ENCODE results near the gene POLR2I. TPM values are rescaled to one million over a fixed set of nuclear protein-coding genes. Genes with fewer than 3 reads are reported as not detected.
A peak's percentile ranks its signal among the peaks of the same experiment; 100 is the strongest.

Gene POLR2I
- total RNA-seq, 1 donor from 2014 or later, result 66.4 TPM

- Mint-ChIP-seq H3K9me3 (ENCODE audit: unreplicated experiment) (no peaks in the 10 kb centered on the region), H3K27me3 (ENCODE audit: unreplicated experiment) (peaks cover 7% of the 10 kb centered on the region), H3K36me3 (ENCODE audit: low read depth, unreplicated experiment) (peaks cover 8% of the 10 kb centered on the region), H3K4me3 (ENCODE audit: unreplicated experiment) (no peak overlapping the region), H3K27ac (ENCODE audit: unreplicated experiment) (no peak overlapping the region), H3K4me1 (ENCODE audit: unreplicated experiment) (peaks cover 6% of the 10 kb centered on the region)
- TF ChIP-seq CTCF (IDR thresholded peaks at IDR 0.05; ENCODE audit: unreplicated experiment), result no peak
- no peak for DNase-seq (ENCODE audit: low spot score)
These were observed 6.0 kb downstream of the POLR2I start for GRCh38 chr19:36108684-36109083.

- H3K9me3 Mint-ChIP-seq (ENCODE audit: unreplicated experiment), result no peaks in the 10 kb centered on the region
- peaks cover 4% of the 10 kb centered on the region for H3K27me3 Mint-ChIP-seq (ENCODE audit: unreplicated experiment)
- H3K36me3 Mint-ChIP-seq (ENCODE audit: low read depth, unreplicated experiment), result peaks cover 8% of the 10 kb centered on the region
- TF ChIP-seq CTCF (IDR thresholded peaks at IDR 0.05; ENCODE audit: unreplicated experiment), result no peak
- DNase-seq (ENCODE audit: low spot score), result no peak
- no peak overlapping the region for H3K4me3 Mint-ChIP-seq (ENCODE audit: unreplicated experiment)
- H3K27ac Mint-ChIP-seq (ENCODE audit: unreplicated experiment), result no peak overlapping the region
- no peaks in the 10 kb centered on the region for H3K4me1 Mint-ChIP-seq (ENCODE audit: unreplicated experiment)
These were observed 7.7 kb downstream of the POLR2I start for GRCh38 chr19:36106991-36107390.

GRCh38 chr19:36106441-36106840 is 8.2 kb downstream of the POLR2I start:
- peaks cover 4% of the 10 kb centered on the region for H3K27me3 Mint-ChIP-seq (ENCODE audit: unreplicated experiment)
- DNase-seq (ENCODE audit: low spot score), result no peak
- peaks cover 8% of the 10 kb centered on the region for H3K36me3 Mint-ChIP-seq (ENCODE audit: low read depth, unreplicated experiment)
- TF ChIP-seq CTCF (IDR thresholded peaks at IDR 0.05; ENCODE audit: unreplicated experiment), result no peak
- no peaks in the 10 kb centered on the region for H3K9me3 Mint-ChIP-seq (ENCODE audit: unreplicated experiment)
- no peak overlapping the region for H3K27ac Mint-ChIP-seq (ENCODE audit: unreplicated experiment)
- H3K4me3 Mint-ChIP-seq (ENCODE audit: unreplicated experiment), result no peak overlapping the region
- no peaks in the 10 kb centered on the region for H3K4me1 Mint-ChIP-seq (ENCODE audit: unreplicated experiment)

GRCh38 chr19:36103842-36104552 is 10.7 kb downstream of the POLR2I start:
- H3K27me3 Mint-ChIP-seq (ENCODE audit: unreplicated experiment), result peaks cover 4% of the 10 kb centered on the region
- TF ChIP-seq CTCF (IDR thresholded peaks at IDR 0.05; ENCODE audit: unreplicated experiment), result no peak
- H3K36me3 Mint-ChIP-seq (ENCODE audit: low read depth, unreplicated experiment), result peaks cover 8% of the 10 kb centered on the region
- no peak overlapping the region for H3K4me3 Mint-ChIP-seq (ENCODE audit: unreplicated experiment)
- no peaks in the 10 kb centered on the region for H3K9me3 Mint-ChIP-seq (ENCODE audit: unreplicated experiment)
- H3K27ac Mint-ChIP-seq (ENCODE audit: unreplicated experiment), result no peak overlapping the region
- no peak for DNase-seq (ENCODE audit: low spot score)
- H3K4me1 Mint-ChIP-seq (ENCODE audit: unreplicated experiment), result no peaks in the 10 kb centered on the region

- Mint-ChIP-seq H3K36me3 (ENCODE audit: low read depth, unreplicated experiment) (peaks cover 13% of the 10 kb centered on the region), H3K27ac (ENCODE audit: unreplicated experiment) (no peak overlapping the region), H3K9me3 (ENCODE audit: unreplicated experiment) (no peaks in the 10 kb centered on the region), H3K4me3 (ENCODE audit: unreplicated experiment) (peak overlapping the region; percentile 60), H3K4me1 (ENCODE audit: unreplicated experiment) (no peaks in the 10 kb centered on the region), H3K27me3 (ENCODE audit: unreplicated experiment) (peaks cover 4% of the 10 kb centered on the region)
- DNase-seq (ENCODE audit: low spot score), result no peak
- TF ChIP-seq CTCF (IDR thresholded peaks at IDR 0.05; ENCODE audit: unreplicated experiment), result no peak
These were observed 11.5 kb downstream of the POLR2I start for GRCh38 chr19:36103040-36103626.
